Measurements from ENCODE around the gene DDX39A.

DDX39A gene

GRCh38 chr19:14363183-14364097 is 55.7 kb downstream of the DDX39A start:
- peak in 1 of 2 donors; percentile 51 for DNase-seq (ENCODE audit: low read depth in 2 of 2)

DNA sequence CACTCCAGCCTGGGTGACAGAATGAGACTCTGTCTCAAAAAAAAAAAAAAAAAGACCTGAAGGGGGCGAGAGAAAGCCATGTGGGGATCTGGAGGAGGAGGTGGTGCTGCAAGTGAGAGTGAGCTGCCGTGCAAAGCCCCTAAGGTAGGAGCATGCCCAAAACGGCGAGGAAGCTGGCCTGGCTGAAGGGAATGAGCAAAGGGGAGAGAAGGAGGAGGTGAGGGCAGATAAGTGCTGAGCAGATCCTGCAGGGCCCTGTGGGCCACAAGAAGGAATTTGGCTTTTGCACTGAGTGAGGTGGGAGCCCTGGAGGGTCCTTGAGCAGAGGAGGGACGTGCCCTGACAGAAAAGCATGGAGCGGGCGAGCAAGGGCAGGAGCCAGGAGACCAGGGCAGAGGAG is 57.3 kb downstream of the DDX39A start:
- DNase-seq (ENCODE audit: low read depth in 2 of 2) = peak in 1 of 2 donors; percentile 36
